GOT3 (cell line): ENCODE data around the gene HDAC9.
"Not testable (repeated sequence)": the region's sequence is repeated elsewhere in the genome, so short reads cannot be mapped to it uniquely, and the experiment has no call there.

Experiments used
- DNase-seq: peaks from one replicate; lab custom pipeline; 2025; ENCODE audit warnings: mixed read lengths; lab: John Stamatoyannopoulos, UW

HDAC9 gene

DNA sequence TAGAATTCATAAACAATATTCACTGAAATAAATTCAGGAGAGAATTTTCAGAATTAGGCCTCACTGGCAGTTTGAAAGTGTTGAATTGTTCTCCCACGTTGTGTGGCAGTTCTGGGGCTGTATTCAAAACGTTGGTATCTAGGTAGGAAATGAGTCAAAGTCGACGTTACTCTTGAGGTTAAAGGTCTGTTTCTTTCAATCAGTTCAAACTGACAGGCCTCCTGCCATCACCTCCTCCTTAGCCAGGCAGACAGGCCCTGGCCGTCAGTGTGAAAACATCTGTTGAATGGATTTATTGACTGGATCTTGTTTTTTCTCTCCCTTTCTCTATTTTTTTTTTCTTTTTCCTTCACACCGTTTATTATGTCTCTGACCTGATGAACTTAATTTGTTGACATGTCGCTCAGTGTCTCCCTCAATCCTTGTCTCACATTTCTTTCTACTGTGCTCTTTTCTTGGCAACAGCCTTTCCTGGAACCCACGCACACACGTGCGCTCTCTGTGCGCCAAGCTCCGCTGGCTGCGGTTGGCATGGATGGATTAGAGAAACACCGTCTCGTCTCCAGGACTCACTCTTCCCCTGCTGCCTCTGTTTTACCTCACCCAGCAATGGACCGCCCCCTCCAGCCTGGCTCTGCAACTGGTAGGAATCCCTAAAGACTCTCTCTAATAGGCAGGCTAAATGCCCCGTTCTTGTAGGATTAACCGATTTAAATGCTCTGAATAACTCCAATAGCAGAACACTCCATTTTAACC, 231.7 kb downstream of the HDAC9 start:
- no peak for DNase-seq

- not testable (repeated sequence) for DNase-seq
Measured at GRCh38 chr7:18736012-18736411, 240.5 kb downstream of the HDAC9 start.

- no peak for DNase-seq
Measured at GRCh38 chr7:18740579-18740988, 245.0 kb downstream of the HDAC9 start.

DNA sequence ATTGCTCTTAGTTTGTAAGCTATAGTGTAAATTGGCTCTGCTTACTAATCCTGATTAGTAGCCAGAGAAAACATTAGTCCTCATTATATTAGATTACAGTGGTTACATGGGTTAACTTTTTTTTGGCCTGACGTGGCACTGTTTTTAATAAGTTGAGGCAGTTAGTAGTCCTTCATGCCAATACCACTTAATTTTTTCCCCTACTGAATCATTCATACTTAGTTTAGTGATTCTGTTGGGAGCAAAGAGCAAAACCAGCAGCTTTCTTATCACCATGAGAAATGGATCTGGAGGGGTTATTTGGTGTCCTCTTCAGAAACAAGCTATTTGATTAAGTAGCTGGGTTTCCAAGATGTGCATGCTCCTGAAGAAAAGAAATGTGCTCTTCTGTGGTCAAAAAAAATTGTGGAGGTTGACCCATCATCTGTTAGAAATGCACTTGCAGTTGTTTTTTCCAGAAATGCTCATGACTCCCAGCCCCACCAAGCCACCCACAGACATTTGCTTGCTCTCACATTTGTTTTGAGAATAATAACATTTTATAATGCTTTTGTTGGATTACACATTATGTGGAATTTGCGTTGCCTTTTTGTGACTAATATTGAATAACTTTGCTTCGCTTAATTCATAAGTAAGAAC, 258.5 kb downstream of the HDAC9 start:
- no peak for DNase-seq

- DNase-seq = no peak
Measured at GRCh38 chr7:18754766-18755165, 259.2 kb downstream of the HDAC9 start.

GRCh38 chr7:18755793-18756192, 260.2 kb downstream of the HDAC9 start:
- no peak for DNase-seq

GRCh38 chr7:18756378-18757050, 261.0 kb downstream of the HDAC9 start:
- DNase-seq = no peak

DNA sequence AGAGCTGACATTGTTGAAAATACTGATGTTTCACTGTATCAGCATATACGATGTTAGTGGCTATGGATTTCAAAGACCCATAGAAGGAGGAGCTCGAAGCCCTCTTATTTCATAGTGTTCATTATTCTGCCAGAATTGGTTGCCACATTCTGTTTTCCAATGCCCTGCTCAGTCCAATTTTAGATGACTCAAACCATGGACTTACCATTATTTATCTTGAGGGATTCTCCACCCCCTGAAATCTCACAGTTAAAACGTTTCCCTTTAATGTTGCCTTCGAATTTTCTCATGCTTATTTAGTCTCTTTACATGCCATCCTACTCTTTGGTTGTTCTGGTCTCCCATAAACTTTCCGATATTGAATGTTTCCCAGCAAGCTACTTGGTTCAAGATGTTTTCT, 264.5 kb downstream of the HDAC9 start:
- DNase-seq = no peak

DNA sequence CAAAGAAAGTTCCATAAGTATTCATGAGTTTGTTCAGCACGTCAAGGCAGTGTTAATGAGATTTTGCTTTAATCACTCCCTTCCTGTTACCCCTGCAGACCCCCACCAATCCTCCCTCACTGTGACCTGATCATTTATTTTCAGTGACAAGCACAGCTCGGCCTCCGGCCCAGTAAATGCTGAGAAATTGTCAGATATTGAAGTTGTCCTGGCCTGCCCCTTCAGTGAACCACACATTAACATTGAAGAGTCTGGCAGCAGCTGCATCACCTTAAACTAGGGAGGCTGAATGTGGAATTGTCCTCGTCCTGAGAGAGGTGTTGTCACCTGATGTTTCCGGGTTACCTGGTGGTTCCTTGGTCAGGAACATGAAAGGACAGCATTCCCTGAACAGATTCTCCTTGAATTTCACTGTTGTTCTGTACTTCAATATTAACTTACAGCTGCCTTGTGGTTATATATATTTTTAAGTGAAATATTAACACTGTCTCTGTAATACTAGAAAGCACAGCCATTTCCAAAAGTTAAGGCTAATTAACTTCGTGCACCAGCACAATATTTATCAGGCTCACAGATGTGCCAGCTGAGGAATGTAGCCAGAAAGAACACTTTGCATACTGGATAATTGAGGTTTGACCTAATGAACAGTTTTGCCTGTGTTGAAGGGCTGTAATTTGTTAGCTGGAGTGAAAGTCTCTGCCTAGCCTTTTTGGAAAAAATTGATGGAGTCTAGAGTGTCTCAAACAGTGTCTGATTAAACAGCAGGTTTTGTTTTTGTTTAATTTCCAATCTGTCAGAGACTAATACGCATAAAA, 265.3 kb downstream of the HDAC9 start:
- no peak for DNase-seq

- no peak for DNase-seq
Measured at GRCh38 chr7:18762189-18762588, 266.6 kb downstream of the HDAC9 start.

GRCh38 chr7:18768256-18768655, 272.7 kb downstream of the HDAC9 start:
- DNase-seq = no peak

DNA sequence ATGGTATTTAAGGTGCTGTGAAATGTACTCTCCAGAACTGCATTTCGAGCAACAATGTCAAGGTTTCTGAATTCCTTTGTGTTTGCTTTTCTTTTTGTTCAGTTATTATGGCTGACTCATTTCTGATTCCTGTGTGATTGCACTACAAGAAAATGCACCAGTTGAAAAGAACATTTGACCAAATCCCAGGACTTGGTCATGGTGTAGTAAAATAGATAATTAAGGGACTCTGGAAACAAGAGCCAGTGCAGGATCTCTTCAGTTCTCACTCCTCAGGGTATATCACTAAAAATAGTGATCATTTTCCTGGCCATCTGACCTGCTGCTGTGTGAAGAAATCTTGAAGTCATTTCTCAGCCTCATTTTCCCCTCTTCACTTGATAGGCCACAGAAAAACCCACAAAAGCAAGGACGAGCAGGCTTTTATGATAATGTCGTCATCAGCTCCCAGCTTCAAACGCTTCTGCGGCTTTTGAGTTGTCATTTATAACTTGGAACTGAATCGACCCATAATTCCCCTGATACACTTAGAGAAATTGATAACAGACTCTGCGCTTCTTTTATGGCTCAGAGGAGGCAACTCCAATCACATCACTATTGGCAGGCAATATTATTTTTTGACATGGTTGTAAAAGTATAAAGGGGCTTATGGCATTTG, 274.7 kb downstream of the HDAC9 start:
- no peak for DNase-seq

DNA sequence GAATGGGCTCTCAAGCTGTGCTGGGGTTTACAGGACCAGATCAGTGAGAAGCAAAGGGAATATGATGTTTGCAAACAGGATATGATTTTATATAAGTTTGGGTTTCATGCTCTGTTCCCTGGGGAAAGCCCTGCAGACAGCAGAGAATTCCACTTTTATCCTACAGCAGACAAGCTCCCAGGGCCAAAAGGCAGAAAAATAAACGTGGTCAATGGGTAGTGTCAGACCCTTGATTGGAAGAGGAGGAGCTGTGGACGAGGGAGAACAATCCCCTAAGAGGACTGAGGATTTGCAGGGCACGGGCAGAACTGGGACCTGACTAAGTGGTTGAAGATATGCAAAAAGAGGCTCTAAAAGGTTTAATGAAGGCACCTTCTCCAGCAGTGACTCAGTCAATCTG, 275.3 kb downstream of the HDAC9 start:
- DNase-seq = no peak

GRCh38 chr7:18771834-18772566, 276.5 kb downstream of the HDAC9 start:
- no peak for DNase-seq

DNA sequence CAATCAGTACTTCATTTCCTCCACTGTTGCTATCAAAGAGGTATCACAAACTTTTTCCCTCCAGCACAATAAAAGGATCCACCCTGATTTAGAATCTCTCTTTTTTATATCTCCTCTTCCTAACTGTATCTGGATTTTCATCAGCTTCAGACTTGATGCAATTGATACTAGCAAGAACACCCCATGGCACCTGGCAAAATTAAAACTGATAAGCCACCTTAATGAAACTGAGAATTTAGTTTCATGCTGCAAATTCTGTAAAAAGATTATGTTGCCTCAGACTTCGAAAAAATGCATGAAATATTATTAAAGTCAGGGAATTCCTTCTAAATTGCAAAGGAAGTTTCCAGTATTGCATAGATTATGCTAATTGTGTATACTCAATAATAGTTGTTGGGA, 277.0 kb downstream of the HDAC9 start:
- DNase-seq = no peak

- no peak for DNase-seq
Measured at GRCh38 chr7:18777314-18777713, 281.8 kb downstream of the HDAC9 start.

DNA sequence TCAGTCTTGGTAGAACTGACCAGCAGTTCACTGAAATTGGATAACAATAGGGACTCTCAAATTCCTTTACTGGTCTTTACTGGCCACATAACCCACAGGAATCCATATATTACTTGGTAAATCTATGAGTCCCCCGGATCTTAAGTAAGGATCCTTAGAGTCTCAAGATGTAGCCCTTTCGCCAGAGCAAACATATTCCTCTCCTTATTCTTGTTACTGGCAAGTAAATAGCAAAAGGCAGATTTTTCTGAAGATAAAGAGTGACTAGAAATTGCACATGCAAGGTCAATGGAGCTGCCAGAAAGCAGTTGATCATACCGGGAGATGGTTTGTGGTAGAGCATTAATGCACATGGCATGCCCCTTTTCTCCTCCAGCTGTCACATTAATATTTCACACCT, 283.0 kb downstream of the HDAC9 start:
- no peak for DNase-seq

- DNase-seq = no peak
Measured at GRCh38 chr7:18780266-18780665, 284.7 kb downstream of the HDAC9 start.

DNA sequence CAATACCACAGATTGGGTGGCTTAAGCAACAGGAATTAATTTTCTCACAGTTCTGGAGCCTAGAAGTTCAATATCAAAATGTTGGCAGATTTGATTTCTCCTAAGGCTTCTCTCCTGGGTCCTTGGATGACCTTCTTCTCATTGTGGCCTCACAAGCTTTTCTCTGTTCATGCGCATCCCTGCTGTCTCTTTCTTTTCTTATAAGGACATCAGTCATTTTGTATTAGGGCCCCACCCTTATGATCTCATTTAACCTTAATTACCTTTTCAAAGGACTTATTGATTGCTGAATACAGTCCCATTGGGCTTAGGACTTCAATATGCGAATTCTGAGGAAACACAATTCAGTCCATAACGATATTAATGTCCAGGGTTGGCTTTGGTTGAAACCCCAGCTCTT, 285.4 kb downstream of the HDAC9 start:
- no peak for DNase-seq

DNA sequence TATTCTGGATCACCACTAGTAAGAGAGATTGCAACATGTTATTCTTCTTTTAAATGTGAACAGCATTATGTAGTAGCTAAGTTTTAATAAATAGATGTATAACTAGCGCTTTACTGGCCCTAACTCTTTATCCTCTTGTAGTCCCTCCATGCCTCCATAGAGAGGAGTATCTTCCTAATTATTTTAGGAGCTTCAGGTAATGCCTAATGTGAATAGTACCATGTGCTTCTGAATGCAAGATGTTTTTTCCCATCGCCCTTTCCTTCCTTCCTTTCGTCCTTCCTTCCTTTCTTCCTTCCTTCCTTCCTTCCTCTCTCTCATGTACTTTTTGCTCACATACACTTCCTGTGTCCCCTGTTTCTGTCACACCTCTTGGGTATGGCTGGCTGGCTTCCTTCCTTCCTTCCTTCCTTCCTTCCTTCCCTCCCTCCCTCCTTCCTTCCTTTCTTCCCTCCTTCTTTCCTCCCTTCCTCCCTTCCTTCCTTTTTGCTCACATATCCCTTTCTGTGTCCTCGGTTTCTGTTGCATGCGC, 290.7 kb downstream of the HDAC9 start:
- DNase-seq = no peak

GRCh38 chr7:18786796-18787195, 291.2 kb downstream of the HDAC9 start:
- DNase-seq = no peak
